Measurements from ENCODE around the gene RSPO1.
"Not testable (repeated sequence)": the region's sequence is repeated elsewhere in the genome, so short reads cannot be mapped to it uniquely, and the experiment has no call there.

The RSPO1 gene, protein sequence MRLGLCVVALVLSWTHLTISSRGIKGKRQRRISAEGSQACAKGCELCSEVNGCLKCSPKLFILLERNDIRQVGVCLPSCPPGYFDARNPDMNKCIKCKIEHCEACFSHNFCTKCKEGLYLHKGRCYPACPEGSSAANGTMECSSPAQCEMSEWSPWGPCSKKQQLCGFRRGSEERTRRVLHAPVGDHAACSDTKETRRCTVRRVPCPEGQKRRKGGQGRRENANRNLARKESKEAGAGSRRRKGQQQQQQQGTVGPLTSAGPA

GRCh38 chr1:37634244-37634991, at the start of gene RSPO1:
Gene RSPO1, minus strand, starts transcription at chr1:37634892. Its CDS starts 5,231 bp downstream, at chr1:37629661.
- no peak for FAIRE-seq

DNA sequence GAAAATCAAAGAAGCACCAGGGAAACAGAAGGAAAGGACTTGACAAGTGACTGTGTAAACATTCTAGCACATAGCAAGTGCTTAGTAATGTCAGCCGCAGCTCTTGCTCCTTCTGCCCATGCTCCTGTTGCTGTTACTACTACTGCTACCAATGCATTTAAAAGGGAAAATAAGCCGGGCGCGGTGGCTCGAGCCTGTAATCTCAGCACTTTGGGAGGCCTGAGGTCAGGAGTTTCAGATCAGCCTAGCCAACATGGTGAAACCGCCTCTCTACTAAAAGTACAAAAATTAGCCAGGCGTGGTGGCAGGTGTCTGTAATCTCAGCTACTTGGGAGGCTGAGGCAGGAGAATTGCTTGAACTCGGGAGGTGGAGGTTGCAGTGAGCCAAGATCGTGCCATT, 49.5 kb upstream of the RSPO1 start:
- FAIRE-seq = not testable (repeated sequence)

DNA sequence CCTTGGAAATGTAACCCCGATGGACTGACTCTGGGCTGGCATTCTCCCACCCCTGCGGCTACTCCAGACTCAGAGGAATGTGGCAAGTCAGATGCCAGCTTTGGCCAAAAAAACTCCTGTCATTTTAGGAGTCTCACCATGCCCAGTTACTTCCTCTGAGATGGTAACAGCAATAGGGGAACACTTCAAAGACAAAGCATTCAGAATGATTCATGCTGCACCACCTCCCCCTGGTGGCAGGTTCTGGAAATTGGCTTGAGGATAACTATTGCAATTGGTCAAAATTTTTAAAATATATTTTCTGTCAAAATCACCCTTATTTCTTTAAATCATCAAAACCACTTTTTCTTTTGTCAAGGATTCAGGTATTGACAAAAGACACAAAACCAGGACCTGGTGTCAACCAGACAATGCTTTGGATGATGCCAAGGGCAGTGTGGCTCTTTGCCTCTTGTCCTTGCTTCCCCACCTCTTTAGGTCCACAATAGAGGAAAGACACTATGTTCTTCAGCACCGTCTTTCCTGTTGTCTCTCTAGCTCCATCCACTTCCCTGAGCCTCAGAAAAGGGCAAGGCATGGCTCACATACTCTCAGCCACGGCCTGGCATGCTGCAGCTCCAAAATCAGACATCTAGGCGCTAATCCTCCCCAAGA, 47.8 kb upstream of the RSPO1 start:
- peak; percentile 90 for FAIRE-seq

DNA sequence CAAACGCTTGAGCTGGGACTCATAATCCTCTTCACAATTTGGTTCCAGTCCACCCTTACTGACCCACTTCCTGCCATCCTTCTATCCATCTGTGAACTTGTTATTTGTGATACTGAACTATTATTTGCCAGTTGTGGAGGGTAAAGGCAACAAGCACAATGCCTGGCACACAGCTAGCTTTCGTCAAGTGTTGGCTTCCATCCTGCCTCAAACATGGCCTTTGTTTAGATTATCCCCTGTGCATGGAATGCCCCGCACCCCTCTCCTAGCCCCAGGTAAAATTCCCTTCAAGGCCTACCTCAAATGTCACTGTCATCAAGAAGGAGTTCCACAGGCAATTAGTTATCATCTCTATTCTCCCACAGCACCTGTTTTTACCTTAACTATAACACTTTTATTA, 46.2 kb upstream of the RSPO1 start:
- no peak for FAIRE-seq

- no peak for FAIRE-seq
These were observed 43.1 kb upstream of the RSPO1 start for GRCh38 chr1:37677808-37678207.

DNA sequence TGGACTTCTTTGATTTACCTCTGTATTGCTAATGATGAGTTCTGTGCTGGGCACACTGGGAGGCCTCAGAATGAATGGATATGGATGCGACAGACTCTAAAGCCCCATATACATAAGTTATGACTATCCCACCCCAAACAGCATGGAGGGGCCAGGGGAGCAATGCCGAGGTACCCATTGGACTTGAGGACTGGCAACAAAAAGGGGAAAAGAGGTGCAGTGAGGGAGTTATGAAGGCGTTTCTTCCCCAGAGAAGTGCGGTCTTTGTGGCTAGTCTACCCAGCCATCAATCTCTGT, 42.4 kb upstream of the RSPO1 start:
- FAIRE-seq = no peak

DNA sequence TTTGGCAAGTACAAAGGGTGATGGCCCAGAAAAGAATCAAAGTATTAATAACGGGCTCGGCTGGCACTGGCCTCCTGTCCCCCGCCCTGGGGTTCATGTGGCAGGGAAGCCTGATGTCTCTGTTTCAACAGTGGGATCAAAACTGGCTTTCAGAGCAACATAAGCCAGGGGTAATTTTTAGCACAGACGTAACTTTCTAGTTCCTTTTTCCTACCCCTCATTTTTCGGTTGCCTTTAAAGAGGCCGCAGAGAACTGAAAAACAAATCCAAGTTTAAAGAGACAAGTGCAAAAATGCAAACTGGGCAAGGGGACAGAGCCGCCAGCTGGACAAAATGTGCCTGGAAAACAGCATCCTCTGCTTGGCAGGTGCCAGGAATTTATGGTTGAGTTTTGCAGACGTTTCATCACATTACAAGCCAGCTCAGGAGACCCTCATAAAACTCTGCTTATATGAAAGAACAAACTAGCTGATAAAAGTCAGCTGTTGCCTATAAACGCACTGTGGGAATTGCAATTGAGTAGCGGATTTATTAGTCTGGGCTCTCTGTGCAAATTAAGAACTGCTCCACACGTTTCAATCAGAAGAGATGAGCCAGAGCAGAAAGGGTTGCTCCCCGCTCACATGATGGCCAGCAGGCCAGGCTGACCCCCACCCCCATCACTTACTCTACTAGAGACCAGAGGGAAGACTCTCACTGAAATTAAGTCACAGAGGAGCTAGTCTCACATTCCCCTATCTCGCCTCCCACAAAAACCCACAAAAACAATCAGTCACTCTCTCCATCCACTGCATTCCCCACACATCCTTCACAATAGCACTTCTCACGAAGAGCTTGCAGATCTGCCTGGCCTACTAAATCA, 41.8 kb upstream of the RSPO1 start:
- FAIRE-seq = peak; percentile 93

DNA sequence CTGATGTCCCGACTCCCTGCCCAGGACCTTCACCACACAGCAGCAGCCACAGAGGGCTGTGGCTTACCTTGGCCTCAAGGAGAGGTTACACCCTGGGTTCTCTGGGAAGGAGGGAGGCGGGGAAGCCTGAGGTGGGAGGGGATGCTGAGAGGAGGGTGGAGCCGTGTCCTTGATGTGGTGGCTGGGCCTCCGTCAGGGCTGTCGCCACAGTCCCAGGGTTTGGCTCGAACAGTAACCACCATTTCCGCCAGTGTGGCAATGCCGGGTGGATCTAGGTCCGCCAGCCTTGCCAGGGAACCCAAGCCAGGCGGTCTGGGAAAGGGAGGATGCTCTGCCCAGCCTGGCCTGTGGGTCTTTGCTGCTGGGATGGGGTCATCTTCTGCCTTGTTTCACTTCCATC, 39.2 kb upstream of the RSPO1 start:
- no peak for FAIRE-seq

GRCh38 chr1:37672136-37672870, 37.6 kb upstream of the RSPO1 start:
- no peak for FAIRE-seq

- FAIRE-seq = no peak
These were observed 36.6 kb upstream of the RSPO1 start for GRCh38 chr1:37671261-37671660.

DNA sequence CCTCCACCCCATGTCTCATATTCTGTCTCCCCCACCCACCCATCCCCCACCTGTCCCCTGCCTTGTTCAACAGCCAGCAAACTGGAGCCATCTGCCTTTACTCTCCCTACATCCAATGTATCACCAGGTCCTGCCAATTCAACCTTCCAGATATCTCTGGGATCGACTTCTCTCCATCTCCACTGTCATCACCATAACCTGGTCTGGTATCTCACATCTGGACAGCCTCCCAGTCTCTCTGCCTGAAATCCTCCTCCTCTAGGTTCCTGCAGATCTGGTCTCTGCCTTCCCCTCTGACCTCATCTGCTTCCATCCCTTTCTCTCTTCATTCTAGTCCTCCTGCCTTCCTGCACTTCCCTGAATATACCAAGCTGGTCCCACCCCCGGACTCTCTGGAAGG, 35.4 kb upstream of the RSPO1 start:
- no peak for FAIRE-seq

GRCh38 chr1:37667023-37667671, 32.5 kb upstream of the RSPO1 start:
- FAIRE-seq = no peak

DNA sequence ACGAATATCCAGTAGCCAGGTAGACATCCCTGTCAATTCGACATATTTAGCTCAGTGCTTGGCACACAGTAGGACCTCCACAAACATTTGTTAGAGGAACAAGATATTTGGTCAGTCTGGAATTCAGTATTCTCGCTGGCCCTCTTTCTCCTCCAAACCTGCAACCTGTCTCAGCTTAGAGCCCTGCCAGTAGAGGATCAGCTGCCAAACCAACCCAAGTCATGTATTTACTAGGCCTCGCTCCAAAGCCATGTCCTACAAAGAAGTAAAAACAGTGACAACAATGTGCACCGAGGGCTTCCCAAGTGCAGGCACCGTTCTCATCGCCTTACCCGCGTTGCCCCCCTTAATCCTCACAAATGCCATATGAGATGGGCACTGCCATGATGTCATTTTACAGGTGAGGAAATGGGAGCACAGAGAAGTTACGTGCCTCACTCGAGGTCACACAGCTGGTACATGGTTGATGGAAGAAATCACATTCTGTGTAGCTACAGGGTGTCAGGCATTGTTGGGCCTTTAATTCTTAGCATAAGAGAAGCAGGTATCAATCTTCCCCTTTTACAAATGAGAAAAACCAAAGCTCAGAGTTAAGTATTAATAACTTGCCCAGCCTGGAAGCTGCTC, 31.7 kb upstream of the RSPO1 start:
- FAIRE-seq = no peak

DNA sequence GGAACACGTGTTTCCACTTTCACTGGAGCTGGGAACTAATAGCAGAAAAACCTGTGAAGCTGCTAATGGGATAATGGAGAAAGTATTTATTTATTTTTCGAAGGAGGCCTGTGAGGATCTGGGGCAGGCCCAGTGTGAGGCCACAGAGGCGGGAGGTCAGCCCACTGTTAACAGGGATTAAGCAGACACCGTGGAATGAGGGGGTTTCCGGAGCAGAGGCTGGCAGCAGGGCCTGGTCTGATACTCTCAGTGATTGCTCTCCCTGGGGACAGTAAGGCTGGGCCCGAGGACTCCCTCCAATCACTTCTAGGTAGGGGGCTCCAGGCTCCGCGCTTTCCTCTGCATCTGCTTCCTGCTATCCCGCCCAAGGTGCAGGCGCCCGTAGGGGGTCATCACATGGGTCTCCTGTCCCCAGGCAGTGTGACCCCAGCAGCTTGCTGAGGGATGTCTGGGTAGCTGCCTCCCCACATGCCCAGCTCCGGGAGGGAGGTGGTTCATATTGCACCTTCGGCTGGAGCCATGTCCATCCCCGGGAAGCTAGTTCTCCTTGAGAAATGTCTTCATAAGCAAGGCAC, 28.8 kb upstream of the RSPO1 start:
- FAIRE-seq = no peak

DNA sequence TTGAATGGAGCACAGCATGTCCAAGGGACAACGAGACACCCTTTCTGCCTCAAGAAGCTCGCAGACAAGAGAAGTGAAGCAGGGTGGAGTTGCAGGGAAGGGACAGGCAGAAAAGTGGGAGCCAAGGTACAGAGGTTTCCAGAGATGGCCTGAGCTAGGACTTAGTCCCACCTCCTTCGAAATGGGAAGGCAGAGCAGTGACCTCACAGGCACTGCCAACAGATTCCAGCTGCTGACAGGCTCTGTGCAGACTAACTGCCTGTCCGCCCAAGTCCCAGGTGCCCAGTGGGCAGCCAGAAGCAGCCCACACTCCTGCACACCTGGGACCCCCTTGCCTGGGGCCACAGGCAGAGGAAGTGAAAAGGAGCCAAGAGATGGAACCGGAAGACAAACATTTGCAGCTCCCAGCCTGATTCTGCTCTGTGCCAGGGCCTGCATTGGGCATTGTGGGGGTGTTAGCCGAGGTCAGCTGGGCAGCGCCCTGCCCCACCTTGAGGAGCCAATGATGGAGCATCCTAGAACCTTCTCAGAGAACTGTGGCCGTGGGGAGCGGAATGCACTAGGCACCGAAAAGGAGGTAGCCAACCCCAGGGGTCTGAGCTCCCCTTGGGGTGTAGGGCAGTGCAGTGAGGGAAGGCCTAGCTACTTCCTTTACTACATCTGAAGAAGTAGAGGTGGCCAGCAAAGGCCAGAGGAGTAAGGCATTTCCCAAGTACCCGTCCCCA, 27.5 kb upstream of the RSPO1 start:
- FAIRE-seq = no peak

GRCh38 chr1:37661401-37661800, 26.7 kb upstream of the RSPO1 start:
- no peak for FAIRE-seq

- FAIRE-seq = no peak
These were observed 26.0 kb upstream of the RSPO1 start for GRCh38 chr1:37660664-37661063.

DNA sequence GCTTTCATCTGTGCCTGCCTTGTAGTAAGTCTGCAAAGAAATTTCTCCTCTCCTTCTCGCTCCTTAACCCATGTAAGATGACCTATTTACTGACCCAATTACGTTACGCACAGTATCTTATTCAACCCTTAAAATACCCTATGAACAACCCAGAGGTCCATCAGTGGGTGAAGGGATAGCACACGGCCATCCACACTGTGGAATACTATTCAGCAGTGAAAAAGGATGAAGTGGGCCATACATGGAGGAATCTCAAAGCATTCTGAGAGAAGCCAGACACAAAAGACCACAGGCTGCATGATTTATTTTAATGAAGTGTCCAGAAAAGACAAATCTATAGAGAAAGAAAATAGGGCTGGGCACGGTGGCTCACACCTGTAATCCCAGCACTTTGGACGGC, 23.8 kb upstream of the RSPO1 start:
- no peak for FAIRE-seq

DNA sequence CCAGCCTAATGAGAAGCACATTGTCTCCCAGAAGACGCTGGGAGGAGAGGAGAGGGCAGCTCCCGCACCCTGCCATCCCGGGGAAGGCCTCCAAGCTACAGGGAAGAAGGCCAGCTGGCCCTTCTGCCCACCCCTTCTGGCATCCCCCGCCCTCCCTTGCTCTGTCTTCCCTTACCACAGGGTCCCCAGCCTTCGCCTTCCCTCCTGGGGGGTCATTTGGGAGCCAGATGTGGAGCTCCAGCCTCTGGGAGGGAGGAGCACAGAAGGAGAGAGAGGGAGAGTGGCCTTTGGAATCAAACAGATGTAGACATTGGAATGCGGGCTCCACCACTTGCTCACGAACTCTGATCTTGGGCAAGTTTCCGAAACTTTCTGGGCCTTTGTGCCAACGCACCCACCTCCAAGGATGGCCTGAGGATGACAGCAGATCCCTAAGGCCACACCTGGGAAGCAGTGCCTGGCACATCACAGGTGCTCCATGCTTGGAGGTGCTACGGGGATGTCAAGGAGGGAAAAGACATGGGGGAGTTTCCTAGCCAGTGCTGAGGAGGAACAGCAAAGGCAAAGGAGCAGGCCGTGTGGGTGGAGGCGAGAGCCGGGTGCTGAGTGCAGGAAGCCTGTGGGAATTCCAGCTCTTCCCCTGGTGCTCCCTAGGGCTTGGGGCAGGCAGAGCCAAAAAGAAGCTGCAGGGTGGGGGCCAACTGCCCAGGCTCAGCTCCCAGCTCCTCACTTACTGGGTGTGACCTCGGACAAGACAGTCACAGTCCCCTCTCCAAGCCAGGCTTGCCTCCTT, 23.1 kb upstream of the RSPO1 start:
- FAIRE-seq = no peak

DNA sequence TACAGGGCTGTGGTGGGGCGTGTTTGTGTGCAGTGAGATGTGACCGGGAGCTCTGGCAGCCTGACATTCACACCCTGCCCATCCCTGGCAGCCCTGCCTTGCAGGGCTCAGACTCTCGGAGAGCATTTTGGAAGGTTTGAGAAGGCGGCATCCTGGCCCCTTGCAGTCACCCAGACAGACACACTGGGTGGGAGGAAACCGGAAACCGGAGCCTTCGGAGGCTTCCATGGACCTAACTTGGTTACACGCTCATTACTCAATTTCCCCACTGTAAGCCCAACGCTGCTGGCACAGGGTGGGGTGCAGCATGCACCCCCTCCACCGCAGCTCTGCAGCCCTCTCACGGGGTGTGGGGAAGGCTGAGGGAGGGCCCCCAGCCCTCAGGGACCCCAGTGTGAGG, 22.2 kb upstream of the RSPO1 start:
- no peak for FAIRE-seq

Measured in endometrium (tissue), 2 donors.